ENCODE data around the gene CERS2. TPM values are rescaled to one million over a fixed set of nuclear protein-coding genes. Genes with fewer than 3 reads are reported as not detected.

CERS2 gene
- total RNA-seq, 2 experiments from 2014 or later = 177 to 181 TPM

DNA sequence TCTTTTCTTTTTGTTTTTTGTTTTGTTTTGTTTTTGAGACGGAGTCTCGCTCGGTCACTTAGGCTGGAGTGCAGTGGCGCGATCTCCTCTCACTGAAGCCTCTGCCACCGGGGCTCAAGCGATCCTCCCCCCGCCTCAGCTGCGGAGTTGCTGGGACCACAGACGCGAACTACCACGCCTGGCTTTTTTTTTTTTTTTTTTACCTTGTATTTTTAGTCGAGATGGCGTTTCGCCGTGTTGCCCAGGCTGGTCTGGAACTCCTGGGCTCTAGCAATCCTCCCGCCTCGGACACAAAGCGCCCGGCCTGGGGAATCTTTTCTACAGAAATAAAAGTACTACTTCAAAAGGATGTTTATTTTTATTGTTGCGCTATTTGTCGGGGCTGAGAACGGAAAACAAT, 49.6 kb downstream of the CERS2 start:
- H3K27ac Mint-ChIP-seq = peak overlapping the region; percentile 93
- peak; percentile 23 for DNase-seq
- CTCF ChIA-PET = interaction anchor here (0.7 to 1.3 kb wide), 5 partner anchors 11 to 228 kb away, joined by 3 to 6 read pairs (median 3); partner anchors contain the start of gene GOLPH3L
- peak overlapping the region; percentile 96 for H3K4me3 Mint-ChIP-seq
- peaks cover 36% of the 10 kb centered on the region for H3K4me1 Mint-ChIP-seq
- POLR2A ChIA-PET = interaction anchor here (1.1 to 1.5 kb wide), 4 partner anchors 49 to 363 kb away, joined by 3 to 7 read pairs (median 6); partner anchors contain the start of genes ARNT and CERS2
- peaks cover 3% of the 10 kb centered on the region for H3K9me3 Mint-ChIP-seq
- H3K27me3 Mint-ChIP-seq = no peaks in the 10 kb centered on the region
- peaks cover 27% of the 10 kb centered on the region for H3K36me3 Mint-ChIP-seq (ENCODE audit: low read depth)

DNA sequence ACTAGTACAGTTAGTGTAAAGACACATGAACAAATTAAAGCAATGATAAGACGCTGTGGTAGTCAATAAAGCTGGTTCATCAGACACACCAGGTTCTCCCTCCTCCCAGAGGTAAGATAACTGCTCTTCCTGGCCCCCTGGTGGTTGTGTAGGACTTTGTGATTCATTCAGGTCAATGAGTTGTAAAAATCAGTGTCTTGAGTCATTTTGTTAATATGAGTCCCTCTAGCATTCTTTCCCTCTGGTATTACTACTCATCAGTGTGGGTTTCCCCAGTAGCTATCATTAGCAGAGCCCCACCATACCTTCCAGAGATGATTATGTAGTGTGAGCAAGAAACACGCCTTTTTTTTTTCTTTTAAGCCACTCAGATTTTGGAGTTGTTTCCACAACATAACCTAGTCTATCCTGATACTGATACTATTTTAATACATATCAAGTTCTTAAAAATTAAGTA, 52.1 kb downstream of the CERS2 start:
- POLR2A ChIA-PET = interaction anchor here (1.1 to 1.4 kb wide), 7 partner anchors 22 to 361 kb away, joined by 3 to 7 read pairs (median 5); partner anchors contain the start of genes CTSS and ENSA
- Mint-ChIP-seq H3K36me3 (ENCODE audit: low read depth) (peaks cover 4% of the 10 kb centered on the region), H3K9me3 (no peaks in the 10 kb centered on the region), H3K27me3 (no peaks in the 10 kb centered on the region), H3K4me3 (no peak overlapping the region), H3K27ac (no peak overlapping the region), H3K4me1 (peaks cover 29% of the 10 kb centered on the region)
- CTCF ChIA-PET = interaction anchor here (0.6 to 2.4 kb wide), 34 partner anchors 9 to 457 kb away, joined by 3 to 20 read pairs (median 4); partner anchors contain the start of genes CTXND2, ENSA and GOLPH3L
- DNase-seq = peak; percentile 83

DNA sequence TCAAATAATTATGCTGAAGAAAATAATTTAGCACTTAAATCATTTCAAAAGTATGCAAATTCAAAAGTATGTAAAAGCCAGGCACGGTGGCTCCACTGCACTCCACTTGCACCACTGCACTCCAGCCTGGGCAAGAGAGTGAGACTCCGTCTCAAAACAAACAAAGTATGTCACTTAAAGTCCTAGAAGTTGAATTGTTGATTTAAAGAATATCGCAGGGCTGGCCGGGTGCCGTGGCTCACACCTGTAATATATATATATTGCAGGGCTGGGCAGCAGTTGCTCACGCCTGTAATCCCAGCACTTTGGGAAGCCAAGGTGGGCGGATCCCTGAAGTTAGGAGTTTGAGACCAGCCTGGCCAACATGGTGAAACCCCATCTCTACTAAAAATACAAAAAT, 57.2 kb downstream of the CERS2 start:
- H3K36me3 Mint-ChIP-seq (ENCODE audit: low read depth) = no peaks in the 10 kb centered on the region

More for the DNA sequence above, 57.2 kb downstream of the CERS2 start:
- Mint-ChIP-seq H3K9me3 (no peaks in the 10 kb centered on the region), H3K27me3 (no peaks in the 10 kb centered on the region), H3K4me1 (peaks cover 5% of the 10 kb centered on the region), H3K4me3 (no peak overlapping the region), H3K27ac (no peak overlapping the region)
- CTCF ChIA-PET = no interaction called here
- no peak for DNase-seq
- POLR2A ChIA-PET = no interaction called here

Other genes starting within 250 kb of the CERS2 start
- 100 to 1,000 TPM; 123 to 127 TPM for gene CTSS, start 209.1 kb downstream of the CERS2 start, total RNA-seq
- 1 to 10 TPM; 5.3 to 5.4 TPM for gene CTSK, start 166.6 kb downstream of the CERS2 start, total RNA-seq
- gene ARNT, start 98.2 kb downstream of the CERS2 start, total RNA-seq = 10 to 100 TPM; 39.8 TPM
- gene CTXND2, start 87.7 kb downstream of the CERS2 start, total RNA-seq = not detected
- 10 to 100 TPM; 49.5 to 51.5 TPM for gene SETDB1, start 48.5 kb downstream of the CERS2 start, total RNA-seq
- gene ANXA9, start 7.5 kb upstream of the CERS2 start, total RNA-seq = not detected
- 10 to 100 TPM; 19.9 to 20.5 TPM for gene MINDY1, start 32.1 kb upstream of the CERS2 start, total RNA-seq
- gene PRUNE1, start 33.6 kb upstream of the CERS2 start, total RNA-seq = 10 to 100 TPM; 13.8 to 16.6 TPM
- gene BNIPL, start 61.8 kb upstream of the CERS2 start, total RNA-seq = 1 to 10 TPM in 1 of 2 experiments, under 1 TPM in 1; 0.98 to 1.2 TPM
- 1 to 10 TPM; 1.2 to 1.7 TPM for gene C1orf56, start 72.9 kb upstream of the CERS2 start, total RNA-seq
- gene CDC42SE1, start 84.8 kb upstream of the CERS2 start, total RNA-seq = 100 to 1,000 TPM; 345 to 347 TPM
- 1 to 10 TPM; 3.2 to 3.4 TPM for gene MLLT11, start 85.6 kb upstream of the CERS2 start, total RNA-seq
- 10 to 100 TPM; 24.5 to 25.9 TPM for gene GABPB2, start 95.9 kb upstream of the CERS2 start, total RNA-seq
- gene SEMA6C, start 171.8 kb upstream of the CERS2 start, total RNA-seq = 1 to 10 TPM; 1.8 to 2.3 TPM
- 10 to 100 TPM; 31.2 to 32.0 TPM for gene TNFAIP8L2, start 181.8 kb upstream of the CERS2 start, total RNA-seq
- gene LYSMD1, start 191.1 kb upstream of the CERS2 start, total RNA-seq = 1 to 10 TPM; 2.0 to 2.1 TPM
- 10 to 100 TPM; 63.5 to 67.9 TPM for gene SCNM1, start 191.3 kb upstream of the CERS2 start, total RNA-seq
- 1 to 10 TPM; 1.5 to 1.9 TPM for gene TMOD4, start 201.1 kb upstream of the CERS2 start, total RNA-seq
- 10 to 100 TPM; 76.1 to 78.8 TPM for gene VPS72, start 215.4 kb upstream of the CERS2 start, total RNA-seq
- gene PIP5K1A, start 223.7 kb upstream of the CERS2 start, total RNA-seq = 10 to 100 TPM; 53.9 to 61.1 TPM